Measurements from ENCODE around the gene MSGN1.

Gene MSGN1, protein sequence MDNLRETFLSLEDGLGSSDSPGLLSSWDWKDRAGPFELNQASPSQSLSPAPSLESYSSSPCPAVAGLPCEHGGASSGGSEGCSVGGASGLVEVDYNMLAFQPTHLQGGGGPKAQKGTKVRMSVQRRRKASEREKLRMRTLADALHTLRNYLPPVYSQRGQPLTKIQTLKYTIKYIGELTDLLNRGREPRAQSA

DNA sequence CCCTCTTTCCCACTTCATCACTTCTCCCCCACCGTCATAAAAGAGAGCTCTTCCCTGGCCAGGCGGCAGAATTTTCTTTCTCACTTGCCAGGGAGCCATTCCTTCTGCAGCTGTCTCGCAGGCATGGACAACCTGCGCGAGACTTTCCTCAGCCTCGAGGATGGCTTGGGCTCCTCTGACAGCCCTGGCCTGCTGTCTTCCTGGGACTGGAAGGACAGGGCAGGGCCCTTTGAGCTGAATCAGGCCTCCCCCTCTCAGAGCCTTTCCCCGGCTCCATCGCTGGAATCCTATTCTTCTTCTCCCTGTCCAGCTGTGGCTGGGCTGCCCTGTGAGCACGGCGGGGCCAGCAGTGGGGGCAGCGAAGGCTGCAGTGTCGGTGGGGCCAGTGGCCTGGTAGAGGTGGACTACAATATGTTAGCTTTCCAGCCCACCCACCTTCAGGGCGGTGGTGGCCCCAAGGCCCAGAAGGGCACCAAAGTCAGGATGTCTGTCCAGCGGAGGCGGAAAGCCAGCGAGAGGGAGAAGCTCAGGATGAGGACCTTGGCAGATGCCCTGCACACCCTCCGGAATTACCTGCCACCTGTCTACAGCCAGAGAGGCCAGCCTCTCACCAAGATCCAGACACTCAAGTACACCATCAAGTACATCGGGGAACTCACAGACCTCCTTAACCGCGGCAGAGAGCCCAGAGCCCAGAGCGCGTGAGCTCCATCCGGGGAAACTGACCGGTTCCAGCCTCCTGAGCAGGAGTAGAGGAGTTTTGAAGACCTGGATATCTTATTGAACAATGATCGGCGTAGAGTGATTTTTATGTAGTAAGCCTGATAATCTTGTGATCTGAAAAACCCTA, at the start of gene MSGN1:
MSGN1 (plus strand) TSS at position 65 of the 850 bp plus-strand sequence; CDS start at position 124, 59 bp downstream.
- no peak for DNase-seq (ENCODE audit: low read depth)

DNA sequence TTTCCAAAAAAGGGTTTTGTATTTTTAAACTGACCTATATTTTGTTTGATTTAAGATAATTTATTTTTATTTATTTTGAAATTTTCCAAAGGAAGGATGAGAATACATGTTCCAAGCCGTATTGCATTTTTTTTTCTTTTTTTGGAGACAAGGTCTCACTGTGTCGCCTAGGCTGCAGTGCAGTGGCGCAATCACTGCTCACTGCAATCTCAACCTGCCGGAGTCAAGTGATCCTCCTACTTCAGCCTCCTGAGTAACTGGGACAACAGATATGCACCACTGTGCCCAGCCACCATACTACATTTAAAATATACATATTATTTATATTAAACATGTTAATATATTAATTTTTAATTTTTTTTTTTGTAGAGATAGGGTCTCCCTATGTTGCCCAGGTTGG, 47.4 kb upstream of the MSGN1 start:
- no peak for DNase-seq (ENCODE audit: low read depth)

GRCh38 chr2:17771956-17772355, 44.3 kb upstream of the MSGN1 start:
- DNase-seq (ENCODE audit: low read depth), result no peak

GRCh38 chr2:17772532-17772931, 43.7 kb upstream of the MSGN1 start:
- DNase-seq (ENCODE audit: low read depth), result no peak

DNA sequence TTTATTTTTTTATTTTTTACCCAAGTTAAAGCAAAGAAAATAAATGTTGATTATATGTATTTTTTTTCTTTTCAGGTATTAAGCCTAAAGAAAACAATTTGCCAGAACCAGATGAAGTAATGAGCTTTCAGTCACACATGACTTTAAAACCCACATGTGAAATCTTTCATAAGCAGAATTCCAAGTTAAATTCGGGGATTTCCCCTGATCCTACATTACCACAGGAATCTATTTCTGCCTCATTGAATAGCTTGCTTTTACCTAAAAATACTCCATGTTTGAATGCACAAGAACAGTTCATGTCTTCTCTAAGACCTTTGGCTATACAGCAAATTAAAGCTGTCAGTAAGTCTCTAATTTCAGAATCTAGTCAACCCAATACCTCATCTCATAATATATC, 35.7 kb upstream of the MSGN1 start:
- no peak for DNase-seq (ENCODE audit: low read depth)

DNA sequence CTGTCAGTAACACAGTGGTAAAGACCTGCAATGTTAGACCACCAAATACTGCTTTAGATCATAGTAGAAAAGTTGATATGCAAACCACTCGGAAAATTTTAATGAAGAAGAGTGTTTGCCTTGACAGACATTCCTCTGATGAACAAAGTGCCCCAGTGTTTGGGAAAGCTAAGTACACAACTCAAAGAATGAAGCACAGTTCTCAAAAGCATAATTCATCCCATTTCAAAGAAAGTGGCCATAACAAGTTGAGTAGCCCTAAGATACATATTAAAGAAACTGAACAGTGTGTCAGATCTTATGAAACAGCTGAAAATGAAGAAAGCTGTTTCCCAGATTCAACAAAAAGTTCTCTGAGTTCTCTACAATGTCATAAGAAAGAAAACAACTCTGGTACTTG, 34.8 kb upstream of the MSGN1 start:
- no peak for DNase-seq (ENCODE audit: low read depth)

- DNase-seq (ENCODE audit: low read depth), result no peak
Observed at GRCh38 chr2:17786727-17787126, 29.5 kb upstream of the MSGN1 start.

DNA sequence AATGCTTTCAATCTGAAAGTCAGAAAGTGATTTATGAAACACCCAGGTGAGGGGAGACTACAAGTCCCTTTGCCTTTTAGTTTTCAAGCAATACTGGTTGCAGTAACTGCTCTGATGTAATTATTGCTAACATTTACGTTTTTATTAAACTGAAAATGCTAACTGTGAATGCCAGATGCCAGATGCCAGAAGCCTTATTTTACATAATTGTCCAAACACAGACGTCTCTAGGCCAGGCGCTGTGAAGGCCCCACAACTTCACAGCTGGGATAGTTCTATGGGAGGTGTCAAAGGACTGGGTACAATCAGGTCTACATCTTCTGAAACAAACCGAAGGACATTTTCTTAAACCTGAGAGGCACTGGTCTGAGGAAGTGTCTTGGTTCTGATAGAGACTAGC, 27.5 kb upstream of the MSGN1 start:
- no peak for DNase-seq (ENCODE audit: low read depth)

GRCh38 chr2:17790536-17790935, 25.7 kb upstream of the MSGN1 start:
- no peak for DNase-seq (ENCODE audit: low read depth)

DNA sequence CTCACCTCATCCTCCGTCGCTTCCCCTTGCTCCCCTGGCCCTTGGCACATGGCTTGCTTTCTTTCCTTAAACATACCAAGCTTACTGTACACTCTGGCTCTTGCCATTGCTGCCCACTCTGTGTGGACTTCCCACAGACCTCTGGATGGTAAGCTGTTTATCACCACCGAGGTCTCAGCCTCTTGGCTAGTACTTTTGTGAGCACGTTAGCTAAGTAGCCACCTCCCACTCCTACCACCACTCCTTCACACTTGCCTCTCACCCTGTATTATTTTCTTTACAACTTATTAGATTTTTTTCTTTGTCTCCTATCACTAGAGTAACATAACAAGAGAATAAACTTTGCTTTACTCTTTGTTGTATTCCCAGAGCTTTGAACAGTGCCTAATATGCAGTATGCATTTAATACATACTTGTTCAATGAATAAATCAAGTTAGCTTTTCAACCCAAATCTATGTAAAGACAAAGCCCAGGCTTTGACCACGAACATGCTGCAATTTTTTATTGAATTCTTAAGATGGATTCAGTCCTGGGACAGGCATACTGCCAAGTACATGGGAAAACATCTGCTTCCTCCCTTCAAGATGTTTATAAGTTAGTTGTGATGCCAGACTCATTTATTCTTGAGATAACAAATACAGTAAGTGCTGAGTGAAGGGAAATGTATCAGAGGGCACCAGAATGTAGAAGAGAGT, 25.0 kb upstream of the MSGN1 start:
- no peak for DNase-seq (ENCODE audit: low read depth)

- no peak for DNase-seq (ENCODE audit: low read depth)
Observed at GRCh38 chr2:17791817-17792130, 24.5 kb upstream of the MSGN1 start.

DNA sequence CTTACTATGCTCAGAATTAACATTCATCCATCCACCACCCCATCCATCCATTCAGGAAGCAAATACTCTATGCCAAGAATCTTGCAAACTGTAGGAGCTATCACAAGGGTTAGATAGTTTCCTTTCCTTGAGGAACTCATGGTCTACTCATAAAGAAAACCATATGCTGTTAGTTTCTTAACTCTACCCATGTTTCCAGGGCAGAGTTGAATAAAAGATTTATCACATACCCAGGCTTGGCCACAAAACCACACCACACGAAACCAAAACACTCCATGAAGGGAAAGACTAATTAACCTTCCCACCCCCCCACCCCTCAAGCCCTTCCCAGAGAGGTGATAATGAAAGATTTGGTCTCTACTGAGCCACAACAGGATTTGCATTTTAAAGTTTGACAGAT, 23.7 kb upstream of the MSGN1 start:
- DNase-seq (ENCODE audit: low read depth), result no peak

GRCh38 chr2:17793296-17793695, 23.0 kb upstream of the MSGN1 start:
- DNase-seq (ENCODE audit: low read depth), result no peak

GRCh38 chr2:17793803-17794354, 22.4 kb upstream of the MSGN1 start:
- no peak for DNase-seq (ENCODE audit: low read depth)

GRCh38 chr2:17795309-17795708, 21.0 kb upstream of the MSGN1 start:
- no peak for DNase-seq (ENCODE audit: low read depth)

- DNase-seq (ENCODE audit: low read depth), result no peak
Observed at GRCh38 chr2:17798338-17798737, 17.9 kb upstream of the MSGN1 start.

DNA sequence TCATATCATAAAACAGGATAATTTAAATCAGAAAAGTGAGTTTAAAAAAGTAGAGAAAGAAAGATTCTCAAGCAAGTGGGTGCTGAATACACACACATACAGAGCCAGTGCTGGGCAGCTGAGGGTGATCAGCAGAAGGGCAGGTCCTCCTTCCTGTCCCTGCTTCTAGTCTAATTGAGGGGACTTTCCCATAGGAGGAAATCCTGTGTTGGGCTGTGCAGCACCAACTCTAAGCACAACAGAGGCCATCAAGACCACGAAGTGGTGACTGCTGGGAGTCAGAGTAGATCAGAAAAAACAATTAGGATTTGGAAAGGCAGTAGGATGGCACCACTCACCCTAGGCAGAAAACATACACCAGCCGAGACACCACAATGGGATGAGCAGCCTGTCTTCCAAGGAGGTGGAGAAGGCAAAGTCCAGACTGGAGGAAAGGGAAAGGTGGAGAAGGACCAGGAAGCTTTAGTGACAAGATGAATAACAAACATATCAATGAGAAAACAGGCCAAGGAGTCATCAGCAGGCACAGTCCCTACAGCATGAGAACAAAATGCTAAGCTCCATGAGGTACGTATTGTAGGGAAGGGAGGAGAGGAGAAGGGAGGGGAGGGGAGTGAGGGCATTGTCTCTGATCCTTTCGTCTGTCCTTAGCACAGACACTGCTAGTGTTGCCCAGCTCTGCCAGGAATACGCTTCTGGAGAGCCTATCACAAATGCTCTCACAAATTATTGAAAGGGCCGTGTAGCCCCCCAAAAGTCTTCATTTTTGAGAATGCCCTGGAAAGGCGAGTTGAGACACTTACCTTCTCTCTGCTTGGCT, 16.7 kb upstream of the MSGN1 start:
- no peak for DNase-seq (ENCODE audit: low read depth)

GRCh38 chr2:17800219-17800618, 16.0 kb upstream of the MSGN1 start:
- DNase-seq (ENCODE audit: low read depth), result no peak

DNA sequence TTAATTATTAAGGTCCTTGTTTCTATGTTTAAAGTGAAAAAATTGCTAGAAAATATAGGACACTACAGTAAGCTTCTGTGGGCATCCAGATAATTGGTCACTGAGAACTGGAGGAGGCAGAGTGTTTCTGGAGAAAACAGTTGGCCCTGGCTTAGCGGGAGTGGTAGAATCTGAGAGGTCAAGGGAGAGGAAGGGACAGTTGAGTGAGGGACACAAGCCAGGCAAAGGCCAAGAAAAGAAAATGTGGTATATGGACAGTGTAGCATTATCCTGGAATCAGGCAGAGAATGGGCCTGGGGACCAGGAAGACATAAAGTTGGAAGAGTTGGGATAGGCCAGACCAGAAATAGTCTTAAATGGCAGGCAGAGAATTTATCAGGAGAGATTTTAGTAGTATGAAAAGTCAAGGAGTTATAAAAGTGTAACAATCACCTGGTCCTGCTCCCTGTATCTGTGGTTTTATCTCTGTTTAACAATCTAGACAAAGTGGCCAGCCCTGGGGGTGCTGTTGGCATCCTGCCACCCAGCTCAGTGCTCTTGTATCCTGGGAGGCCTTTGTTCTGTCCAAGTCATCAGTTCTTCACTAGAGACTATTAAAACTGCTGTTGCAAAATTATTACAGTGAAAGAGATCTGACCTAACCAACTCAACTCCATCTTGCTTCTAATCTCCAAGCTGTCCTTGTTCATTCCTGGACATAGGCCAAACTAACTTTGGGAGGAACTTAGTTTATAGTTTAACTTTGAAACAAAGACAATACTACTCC, 15.4 kb upstream of the MSGN1 start:
- DNase-seq (ENCODE audit: low read depth), result no peak

- DNase-seq (ENCODE audit: low read depth), result no peak
Observed at GRCh38 chr2:17803497-17803896, 12.8 kb upstream of the MSGN1 start.

GRCh38 chr2:17804358-17804757, 11.9 kb upstream of the MSGN1 start:
- no peak for DNase-seq (ENCODE audit: low read depth)
